HCEC 1CT (cell line): ENCODE measurements around the gene ANP32E.

Experiments used
- DNase-seq: peaks from one replicate; pipeline ENCODE4 v3.0.0-alpha.2; 2017

The ANP32E gene

DNA sequence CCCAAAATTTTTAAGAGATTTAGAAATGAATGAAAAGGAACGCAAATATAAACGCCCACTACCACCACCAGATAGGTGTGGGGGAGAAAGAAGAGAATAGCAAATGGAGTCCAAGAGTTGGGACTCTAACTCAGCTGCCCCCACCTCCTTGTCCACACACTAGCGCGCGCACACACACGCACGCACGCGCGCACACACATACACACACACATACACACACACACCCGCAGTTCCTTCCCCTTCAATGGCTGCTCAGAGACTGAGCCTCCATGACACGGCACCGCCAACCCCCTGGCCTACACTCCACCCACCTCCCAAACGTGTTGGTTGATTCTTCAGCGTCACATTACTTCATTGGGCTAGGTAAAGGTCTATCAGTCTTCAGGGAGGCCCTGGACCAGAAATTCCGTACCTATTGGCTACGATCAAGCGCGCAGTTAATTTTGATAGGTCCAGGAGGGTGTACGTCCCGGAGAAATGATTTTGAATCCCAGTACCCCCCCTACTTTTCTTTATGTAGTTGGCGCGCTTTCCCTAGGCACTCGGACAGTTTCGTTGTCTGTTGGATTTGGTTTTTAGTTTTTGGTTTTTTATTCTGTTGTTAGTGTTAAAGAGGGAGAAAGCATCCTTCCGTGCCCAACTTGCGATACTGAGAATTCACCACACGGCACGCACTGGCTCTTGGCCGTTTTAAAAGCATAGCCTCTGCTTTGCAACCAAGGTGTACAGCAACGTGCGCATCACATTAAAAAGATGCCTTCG, at the start of gene ANP32E:
ANP32E (minus strand) TSS at position 261 of the 762 bp plus-strand sequence. CDS start 326 bp downstream, outside the sequence.
- peak; percentile 100 for DNase-seq

GRCh38 chr1:150283260-150283659, 47.3 kb upstream of the ANP32E start:
- DNase-seq = no peak

DNA sequence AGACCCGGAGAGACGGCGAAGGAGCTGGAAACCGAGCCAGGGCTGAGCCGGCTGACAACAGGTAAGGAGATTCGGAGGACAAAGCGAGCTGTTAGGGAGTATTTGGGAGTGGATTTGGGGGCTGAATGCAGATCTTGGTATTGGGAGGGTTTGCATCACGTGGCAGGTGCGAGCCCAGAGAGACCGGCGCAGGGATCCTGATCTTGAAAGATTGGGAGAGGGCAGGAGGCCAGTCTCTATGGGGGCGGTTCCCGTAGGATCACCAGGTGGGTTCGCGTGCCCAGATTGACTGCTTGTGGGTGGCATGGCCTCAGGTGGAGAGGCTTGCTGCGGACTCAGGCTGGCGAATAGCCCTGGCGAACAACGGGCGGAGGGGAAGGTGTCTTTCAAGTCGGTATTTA, 46.6 kb upstream of the ANP32E start:
- DNase-seq = no peak

GRCh38 chr1:150281758-150282557, 46.0 kb upstream of the ANP32E start, which contains the start of gene CIART:
Gene CIART, plus strand, starts transcription at chr1:150282554. Its CDS starts 714 bp downstream, at chr1:150283268.
- peak; percentile 68 for DNase-seq

GRCh38 chr1:150281221-150281757, 45.4 kb upstream of the ANP32E start:
- DNase-seq = peak; percentile 71

GRCh38 chr1:150280138-150280707, 44.3 kb upstream of the ANP32E start:
- DNase-seq = no peak

- no peak for DNase-seq
Measured at GRCh38 chr1:150273311-150273710, 37.4 kb upstream of the ANP32E start.

- no peak for DNase-seq
Measured at GRCh38 chr1:150271291-150271959, 35.5 kb upstream of the ANP32E start.

GRCh38 chr1:150269451-150269850, 33.5 kb upstream of the ANP32E start:
- no peak for DNase-seq

DNA sequence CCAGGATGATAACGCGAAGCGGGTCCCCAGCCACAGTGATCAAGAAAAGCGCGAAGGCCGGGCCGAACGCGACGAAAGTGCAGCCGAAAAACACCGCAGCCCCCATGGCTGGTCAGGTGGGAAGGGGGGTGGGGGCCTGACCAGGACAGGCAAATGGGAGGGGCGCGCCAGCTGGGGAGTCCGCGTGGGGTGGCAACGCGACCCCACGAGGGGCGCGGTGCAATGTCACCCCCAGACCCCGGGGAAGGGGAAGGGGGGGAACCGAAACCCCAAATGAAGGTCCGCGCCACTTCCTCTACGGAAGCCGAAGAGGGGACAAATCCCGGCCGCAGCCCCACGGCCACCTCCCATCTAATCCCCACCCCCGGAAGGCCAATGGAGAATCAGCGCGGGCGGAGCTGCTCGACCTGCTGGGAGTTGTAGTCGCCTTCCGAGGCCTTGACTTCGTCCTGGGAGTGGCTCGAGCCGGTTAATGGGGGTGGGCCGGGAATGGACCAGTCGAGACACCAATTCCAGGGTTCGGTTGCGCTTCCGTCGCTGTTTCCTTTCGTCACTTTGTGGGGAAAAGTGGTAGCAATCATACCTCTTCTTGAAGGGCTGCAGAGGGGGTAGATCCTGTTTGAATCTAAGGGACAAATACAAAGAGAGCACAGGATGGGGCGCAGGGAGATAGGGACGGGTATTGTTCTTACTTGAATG, 32.9 kb upstream of the ANP32E start, which contains the start of gene APH1A:
APH1A (minus strand) TSS at position 312 of the 699 bp plus-strand sequence; CDS start at position 106, 206 bp downstream.
- peak; percentile 97 for DNase-seq

GRCh38 chr1:150268340-150268704, 32.4 kb upstream of the ANP32E start:
- peak; percentile 19 for DNase-seq

GRCh38 chr1:150267896-150268295, 32.0 kb upstream of the ANP32E start:
- DNase-seq = no peak

DNA sequence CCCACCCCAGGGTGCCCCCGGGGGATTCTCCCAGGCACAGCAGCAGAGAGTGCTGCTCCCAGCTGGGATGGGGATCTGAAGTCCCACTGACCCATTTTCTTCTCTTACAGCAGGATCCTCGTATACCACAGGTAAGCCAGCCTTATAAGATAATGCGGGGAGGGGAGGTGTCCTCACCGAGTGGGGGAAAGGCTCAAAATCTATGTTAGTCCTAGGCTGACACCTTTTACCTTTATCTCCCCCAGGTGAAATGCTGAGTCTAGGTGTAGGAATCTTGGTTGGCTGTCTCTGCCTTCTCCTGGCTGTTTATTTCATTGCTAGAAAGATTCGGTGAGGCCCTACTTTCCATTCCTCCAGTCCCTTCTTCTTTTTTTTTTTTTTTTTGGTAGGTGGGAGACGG, 27.6 kb upstream of the ANP32E start:
- DNase-seq = no peak

GRCh38 chr1:150262388-150263320, 26.7 kb upstream of the ANP32E start:
- no peak for DNase-seq

- DNase-seq = no peak
Measured at GRCh38 chr1:150261367-150261766, 25.5 kb upstream of the ANP32E start.

DNA sequence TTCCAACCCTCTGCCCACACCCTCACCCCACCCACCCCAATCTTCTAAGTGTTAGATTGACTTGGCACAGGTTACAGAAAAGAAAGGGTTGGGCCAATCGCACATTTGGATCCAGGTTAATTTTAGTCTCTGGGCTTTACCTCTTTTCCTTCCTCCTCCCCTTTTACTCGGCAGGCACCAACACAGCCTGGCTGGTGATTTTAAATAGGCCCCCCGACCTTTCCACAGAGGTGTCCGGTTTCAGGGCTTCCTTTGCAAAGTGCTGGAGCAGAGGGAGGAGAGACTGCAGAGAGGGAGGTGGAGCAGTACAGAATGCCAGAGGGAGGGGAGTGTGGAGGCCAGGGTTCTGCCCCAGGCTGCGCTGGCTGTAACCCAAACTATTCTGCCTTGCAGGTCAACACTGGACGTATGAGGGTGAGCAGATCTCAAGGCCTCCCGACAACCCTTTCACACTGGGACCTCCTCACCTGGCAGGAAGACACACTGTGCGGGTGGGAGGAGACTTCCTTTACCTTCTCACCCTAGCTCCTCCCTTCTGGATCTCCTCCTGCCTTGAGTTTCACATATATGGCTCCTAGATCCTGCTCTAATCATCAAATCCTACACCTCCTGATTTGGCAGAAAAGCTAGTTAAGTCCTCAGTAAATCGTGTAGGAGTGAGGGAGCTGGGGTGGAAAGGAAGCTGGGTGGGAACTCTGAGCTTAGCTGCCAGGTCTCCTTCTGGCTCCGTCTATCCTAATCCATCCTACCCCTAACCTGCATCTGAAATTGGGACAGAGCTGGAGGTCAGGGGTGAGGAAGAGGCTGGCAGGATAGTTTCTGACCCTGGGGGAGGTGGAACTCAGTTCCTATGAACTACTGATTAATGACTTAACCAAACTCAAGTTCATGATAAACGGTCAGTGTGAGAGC, 24.1 kb upstream of the ANP32E start:
- no peak for DNase-seq

DNA sequence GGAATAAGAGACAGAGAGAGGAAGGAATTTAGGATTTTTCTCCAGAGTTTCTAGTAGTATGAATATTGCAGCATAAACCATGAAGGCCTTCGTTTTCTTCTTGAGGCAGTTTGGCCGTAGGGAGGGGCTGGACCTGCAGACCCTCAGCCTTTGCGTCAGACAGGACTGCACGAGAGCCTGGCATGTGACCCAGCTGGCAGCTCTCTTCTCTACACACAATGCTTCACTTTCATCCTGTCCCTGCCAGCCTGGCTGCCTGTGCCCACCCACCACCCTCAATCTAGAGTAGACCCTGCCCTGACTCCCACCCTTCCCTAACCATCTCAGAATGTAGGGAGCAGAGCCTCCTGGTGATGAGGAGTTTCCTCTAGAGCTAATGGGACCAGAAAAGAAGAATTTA, 23.3 kb upstream of the ANP32E start:
- no peak for DNase-seq

- DNase-seq = no peak
Measured at GRCh38 chr1:150257624-150258585, 22.0 kb upstream of the ANP32E start, which contains the start of gene CA14. Gene CA14, plus strand, starts transcription at chr1:150257774. Its CDS starts 355 bp downstream, at chr1:150258129.
